GM19193 (cell line): ENCODE measurements around the gene KDM4C.

ENCODE experiments used
- POLR2A ChIP-seq: IDR thresholded peaks from 4 replicates; pipeline ENCODE4 v1.6.1; 2011; ENCODE audit not compliant: insufficient read depth, insufficient read length; ENCODE audit errors: extremely low read depth

The KDM4C gene

GRCh38 chr9:7201196-7201595, 443.4 kb downstream of the KDM4C start:
- no peak for TF ChIP-seq POLR2A

- no peak for TF ChIP-seq POLR2A
These were observed 448.0 kb downstream of the KDM4C start for GRCh38 chr9:7205806-7206205.

GRCh38 chr9:7206221-7206758, 448.5 kb downstream of the KDM4C start:
- TF ChIP-seq POLR2A, result no peak

- TF ChIP-seq POLR2A, result no peak
These were observed 451.4 kb downstream of the KDM4C start for GRCh38 chr9:7209016-7209715.

GRCh38 chr9:7209990-7210389, 452.2 kb downstream of the KDM4C start:
- TF ChIP-seq POLR2A, result no peak

GRCh38 chr9:7210854-7211637, 453.3 kb downstream of the KDM4C start:
- no peak for TF ChIP-seq POLR2A

- TF ChIP-seq POLR2A, result no peak
These were observed 453.9 kb downstream of the KDM4C start for GRCh38 chr9:7211657-7212056.

- no peak for TF ChIP-seq POLR2A
These were observed 454.3 kb downstream of the KDM4C start for GRCh38 chr9:7212101-7212500.

- no peak for TF ChIP-seq POLR2A
These were observed 458.4 kb downstream of the KDM4C start for GRCh38 chr9:7216004-7216841.

GRCh38 chr9:7223981-7224380, 466.2 kb downstream of the KDM4C start:
- no peak for TF ChIP-seq POLR2A
